ENCODE measurements around the gene LBH.

GRCh38 chr2:30269771-30270145 lies 38.4 kb downstream of the LBH start:
- TF ChIP-seq EZH2phosphoT487 (IDR thresholded peaks at IDR 0.05; ENCODE audit: low read depth), result no peak
- no peak for TF ChIP-seq CTCF (IDR thresholded peaks at IDR 0.05; ENCODE audit: low read depth, low read length)

Data from OCI-LY3 (cell line).